ENCODE measurements around the gene CARMIL1.

Gene CARMIL1

DNA sequence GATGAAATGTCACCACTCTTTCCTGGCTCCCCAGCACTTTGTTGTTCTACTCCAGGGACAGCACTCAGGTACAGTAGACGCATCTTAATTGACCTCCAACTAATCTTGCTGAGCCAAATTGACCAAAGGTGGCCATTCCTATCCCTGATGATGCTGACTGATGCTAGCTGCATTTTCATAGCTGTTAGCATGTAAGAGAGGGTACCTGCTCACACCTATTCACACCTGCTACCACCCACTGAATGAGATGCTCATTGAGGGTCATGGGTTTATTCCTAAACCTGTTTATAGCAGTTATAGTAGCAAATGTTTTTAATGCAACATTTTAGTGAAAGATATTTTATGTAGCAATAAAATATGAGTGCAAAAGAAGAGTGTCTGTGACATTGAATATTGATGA lies 145.1 kb downstream of the CARMIL1 start:
- no peak for TF ChIP-seq SNAI2 (CRISPR knock-in tag; IDR thresholded peaks at IDR 0.05)
- no peak for ATAC-seq

DNA sequence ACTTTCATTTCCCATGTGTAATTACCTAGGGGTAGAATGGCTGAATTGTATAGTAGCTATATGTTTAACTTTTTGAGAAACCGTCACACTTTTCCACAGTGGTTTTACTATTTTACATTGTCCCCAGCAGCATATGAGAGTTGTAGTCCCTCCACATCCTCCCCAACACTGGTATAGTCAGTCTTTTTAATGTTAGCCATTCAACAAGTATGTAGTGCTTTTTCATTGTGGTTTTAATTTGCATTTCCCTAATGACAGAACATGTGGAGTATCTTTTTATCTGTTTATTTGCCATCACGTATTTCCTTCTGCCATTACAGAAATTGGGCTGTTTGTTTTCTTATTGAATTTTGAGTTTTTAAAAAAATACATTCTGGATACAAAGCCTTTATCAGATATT lies 148.4 kb downstream of the CARMIL1 start:
- TF ChIP-seq ZFP3 (CRISPR knock-in tag; IDR thresholded peaks at IDR 0.05) (no peak), GLIS3 (CRISPR knock-in tag; IDR thresholded peaks at IDR 0.05) (no peak), ZC3H10 (CRISPR knock-in tag; IDR thresholded peaks at IDR 0.05) (no peak)
- TF ChIP-seq, protein P1, sequence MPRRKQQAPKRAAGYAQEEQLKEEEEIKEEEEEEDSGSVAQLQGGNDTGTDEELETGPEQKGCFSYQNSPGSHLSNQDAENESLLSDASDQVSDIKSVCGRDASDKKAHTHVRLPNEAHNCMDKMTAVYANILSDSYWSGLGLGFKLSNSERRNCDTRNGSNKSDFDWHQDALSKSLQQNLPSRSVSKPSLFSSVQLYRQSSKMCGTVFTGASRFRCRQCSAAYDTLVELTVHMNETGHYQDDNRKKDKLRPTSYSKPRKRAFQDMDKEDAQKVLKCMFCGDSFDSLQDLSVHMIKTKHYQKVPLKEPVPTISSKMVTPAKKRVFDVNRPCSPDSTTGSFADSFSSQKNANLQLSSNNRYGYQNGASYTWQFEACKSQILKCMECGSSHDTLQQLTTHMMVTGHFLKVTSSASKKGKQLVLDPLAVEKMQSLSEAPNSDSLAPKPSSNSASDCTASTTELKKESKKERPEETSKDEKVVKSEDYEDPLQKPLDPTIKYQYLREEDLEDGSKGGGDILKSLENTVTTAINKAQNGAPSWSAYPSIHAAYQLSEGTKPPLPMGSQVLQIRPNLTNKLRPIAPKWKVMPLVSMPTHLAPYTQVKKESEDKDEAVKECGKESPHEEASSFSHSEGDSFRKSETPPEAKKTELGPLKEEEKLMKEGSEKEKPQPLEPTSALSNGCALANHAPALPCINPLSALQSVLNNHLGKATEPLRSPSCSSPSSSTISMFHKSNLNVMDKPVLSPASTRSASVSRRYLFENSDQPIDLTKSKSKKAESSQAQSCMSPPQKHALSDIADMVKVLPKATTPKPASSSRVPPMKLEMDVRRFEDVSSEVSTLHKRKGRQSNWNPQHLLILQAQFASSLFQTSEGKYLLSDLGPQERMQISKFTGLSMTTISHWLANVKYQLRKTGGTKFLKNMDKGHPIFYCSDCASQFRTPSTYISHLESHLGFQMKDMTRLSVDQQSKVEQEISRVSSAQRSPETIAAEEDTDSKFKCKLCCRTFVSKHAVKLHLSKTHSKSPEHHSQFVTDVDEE (CRISPR knock-in tag; IDR thresholded peaks at IDR 0.05), result no peak
- no peak for ATAC-seq

DNA sequence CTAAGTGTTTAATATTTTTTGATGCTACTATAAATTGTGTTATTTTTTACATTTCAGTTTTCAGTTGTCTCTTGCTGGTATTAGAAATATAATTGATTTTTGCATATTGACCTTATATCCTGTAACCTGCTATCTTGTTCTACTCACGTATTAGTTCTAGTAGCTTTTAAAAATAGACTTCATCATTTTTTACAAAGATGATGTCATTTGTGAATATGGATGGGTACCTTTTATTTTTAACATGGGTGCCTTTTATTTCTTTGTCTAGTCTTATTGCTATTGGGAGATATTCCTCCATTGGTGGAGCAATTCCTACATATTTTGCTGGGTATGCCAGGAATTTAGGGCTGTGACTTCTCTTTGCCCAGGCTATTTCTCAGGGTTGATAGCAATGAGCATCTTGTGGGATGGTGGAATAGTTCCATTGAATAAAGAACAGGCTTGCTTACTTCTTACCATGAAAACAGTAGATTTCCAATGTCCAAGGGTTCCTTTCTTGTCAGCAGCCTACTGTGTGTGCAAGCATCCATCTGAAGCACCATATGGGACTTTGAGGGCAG lies 149.7 kb downstream of the CARMIL1 start:
- TF ChIP-seq SNAI2 (CRISPR knock-in tag; IDR thresholded peaks at IDR 0.05) (no peak), ZC3H10 (CRISPR knock-in tag; IDR thresholded peaks at IDR 0.05) (no peak), ESRRG (CRISPR knock-in tag; IDR thresholded peaks at IDR 0.05) (no peak), RARB (CRISPR knock-in tag; IDR thresholded peaks at IDR 0.05) (no peak), PPARA (CRISPR knock-in tag; IDR thresholded peaks at IDR 0.05; ENCODE audit: borderline replicate concordance) (no peak), GLIS3 (CRISPR knock-in tag; IDR thresholded peaks at IDR 0.05) (no peak)
- TF ChIP-seq, protein P2, sequence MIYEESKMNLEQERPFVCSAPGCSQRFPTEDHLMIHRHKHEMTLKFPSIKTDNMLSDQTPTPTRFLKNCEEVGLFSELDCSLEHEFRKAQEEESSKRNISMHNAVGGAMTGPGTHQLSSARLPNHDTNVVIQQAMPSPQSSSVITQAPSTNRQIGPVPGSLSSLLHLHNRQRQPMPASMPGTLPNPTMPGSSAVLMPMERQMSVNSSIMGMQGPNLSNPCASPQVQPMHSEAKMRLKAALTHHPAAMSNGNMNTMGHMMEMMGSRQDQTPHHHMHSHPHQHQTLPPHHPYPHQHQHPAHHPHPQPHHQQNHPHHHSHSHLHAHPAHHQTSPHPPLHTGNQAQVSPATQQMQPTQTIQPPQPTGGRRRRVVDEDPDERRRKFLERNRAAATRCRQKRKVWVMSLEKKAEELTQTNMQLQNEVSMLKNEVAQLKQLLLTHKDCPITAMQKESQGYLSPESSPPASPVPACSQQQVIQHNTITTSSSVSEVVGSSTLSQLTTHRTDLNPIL (CRISPR knock-in tag; IDR thresholded peaks at IDR 0.05; ENCODE audit: low read depth), result no peak
- ATAC-seq, result no peak

DNA sequence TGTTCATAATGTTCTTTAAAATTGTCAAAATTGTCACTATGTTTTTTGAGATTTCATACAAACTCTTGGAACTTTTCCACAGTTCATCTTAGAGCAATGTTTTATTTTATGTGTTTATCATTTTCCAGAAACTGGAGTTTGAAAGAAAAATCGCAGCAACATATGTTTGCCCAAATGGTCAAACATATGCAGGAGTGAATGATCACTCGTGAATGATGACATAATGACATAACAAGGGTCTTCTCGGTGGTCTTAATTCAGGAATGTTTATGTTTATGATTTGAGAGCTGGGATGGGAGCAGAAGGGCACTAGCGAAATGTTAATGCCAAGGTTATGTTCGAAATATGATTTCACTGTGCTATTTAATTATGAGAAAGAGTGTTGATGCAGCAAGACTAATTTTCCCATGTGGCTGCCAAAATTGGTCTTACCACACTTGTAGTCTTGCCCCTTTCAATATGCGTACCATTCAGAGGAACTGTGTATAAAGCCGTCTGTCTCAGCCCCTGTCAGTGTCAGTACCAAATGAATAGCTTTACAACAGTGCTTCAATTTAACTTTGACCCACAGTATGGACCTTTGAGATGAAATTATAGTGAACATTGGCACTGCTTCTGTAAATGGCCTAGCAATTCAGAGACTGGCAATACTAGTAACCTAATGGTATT lies 152.3 kb downstream of the CARMIL1 start:
- no peak for TF ChIP-seq BACH2 (CRISPR knock-in tag; IDR thresholded peaks at IDR 0.05; ENCODE audit: borderline replicate concordance)
- TF ChIP-seq, protein P3, sequence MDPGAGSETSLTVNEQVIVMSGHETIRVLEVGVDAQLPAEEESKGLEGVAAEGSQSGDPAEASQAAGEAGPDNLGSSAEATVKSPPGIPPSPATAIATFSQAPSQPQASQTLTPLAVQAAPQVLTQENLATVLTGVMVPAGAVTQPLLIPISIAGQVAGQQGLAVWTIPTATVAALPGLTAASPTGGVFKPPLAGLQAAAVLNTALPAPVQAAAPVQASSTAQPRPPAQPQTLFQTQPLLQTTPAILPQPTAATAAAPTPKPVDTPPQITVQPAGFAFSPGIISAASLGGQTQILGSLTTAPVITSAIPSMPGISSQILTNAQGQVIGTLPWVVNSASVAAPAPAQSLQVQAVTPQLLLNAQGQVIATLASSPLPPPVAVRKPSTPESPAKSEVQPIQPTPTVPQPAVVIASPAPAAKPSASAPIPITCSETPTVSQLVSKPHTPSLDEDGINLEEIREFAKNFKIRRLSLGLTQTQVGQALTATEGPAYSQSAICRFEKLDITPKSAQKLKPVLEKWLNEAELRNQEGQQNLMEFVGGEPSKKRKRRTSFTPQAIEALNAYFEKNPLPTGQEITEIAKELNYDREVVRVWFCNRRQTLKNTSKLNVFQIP (CRISPR knock-in tag; IDR thresholded peaks at IDR 0.05; ENCODE audit: borderline replicate concordance, low read depth), result no peak
- ATAC-seq, result no peak

DNA sequence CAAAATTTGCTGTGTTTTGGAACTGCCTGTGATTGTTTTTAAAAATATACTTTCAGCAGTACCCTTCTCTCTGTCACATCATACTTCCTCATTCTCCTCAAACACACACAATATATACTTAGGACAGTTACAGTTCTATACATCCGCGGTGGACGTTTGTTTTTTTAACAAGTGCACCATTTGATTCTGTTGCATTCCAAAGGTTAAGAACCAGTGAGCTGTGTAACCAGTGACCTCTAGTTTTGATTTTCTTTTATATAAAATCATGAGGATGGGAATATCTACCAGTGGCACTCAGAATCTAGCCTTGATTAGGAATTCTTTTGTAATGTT lies 152.8 kb downstream of the CARMIL1 start:
- ATAC-seq, result no peak
- TF ChIP-seq ARNTL (CRISPR knock-in tag; IDR thresholded peaks at IDR 0.05; ENCODE audit: borderline replicate concordance, low read depth), result no peak
- TF ChIP-seq, protein P4, sequence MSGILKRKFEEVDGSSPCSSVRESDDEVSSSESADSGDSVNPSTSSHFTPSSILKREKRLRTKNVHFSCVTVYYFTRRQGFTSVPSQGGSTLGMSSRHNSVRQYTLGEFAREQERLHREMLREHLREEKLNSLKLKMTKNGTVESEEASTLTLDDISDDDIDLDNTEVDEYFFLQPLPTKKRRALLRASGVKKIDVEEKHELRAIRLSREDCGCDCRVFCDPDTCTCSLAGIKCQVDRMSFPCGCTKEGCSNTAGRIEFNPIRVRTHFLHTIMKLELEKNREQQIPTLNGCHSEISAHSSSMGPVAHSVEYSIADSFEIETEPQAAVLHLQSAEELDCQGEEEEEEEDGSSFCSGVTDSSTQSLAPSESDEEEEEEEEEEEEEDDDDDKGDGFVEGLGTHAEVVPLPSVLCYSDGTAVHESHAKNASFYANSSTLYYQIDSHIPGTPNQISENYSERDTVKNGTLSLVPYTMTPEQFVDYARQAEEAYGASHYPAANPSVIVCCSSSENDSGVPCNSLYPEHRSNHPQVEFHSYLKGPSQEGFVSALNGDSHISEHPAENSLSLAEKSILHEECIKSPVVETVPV (CRISPR knock-in tag; IDR thresholded peaks at IDR 0.05), result no peak

DNA sequence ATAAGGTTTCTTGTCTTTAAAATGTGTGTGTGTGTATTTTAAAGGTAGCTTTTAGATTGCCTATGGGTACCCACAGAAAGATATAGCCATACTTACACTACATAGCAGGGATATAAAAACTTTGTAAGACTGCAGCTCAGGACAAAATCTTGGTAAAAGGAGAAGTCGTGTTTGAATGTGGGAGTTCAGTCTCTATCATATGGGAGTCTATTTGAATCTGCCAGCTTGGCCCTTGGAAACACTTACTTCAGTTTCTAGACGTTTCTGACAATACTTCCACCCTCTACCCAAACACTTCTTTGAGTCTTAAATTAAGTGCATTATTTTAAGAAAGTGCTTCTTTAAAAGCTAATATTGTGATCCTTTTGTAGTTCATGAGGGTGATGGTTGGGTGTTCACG lies 155.7 kb downstream of the CARMIL1 start:
- ATAC-seq, result no peak
- TF ChIP-seq TCF4 (CRISPR knock-in tag; IDR thresholded peaks at IDR 0.05; ENCODE audit: borderline replicate concordance) (no peak), ZNF565 (CRISPR knock-in tag; conservative IDR thresholded peaks at IDR 0.05; ENCODE audit: low read depth) (no peak), ZNF8 (CRISPR knock-in tag; IDR thresholded peaks at IDR 0.05) (no peak), OSR1 (CRISPR knock-in tag; IDR thresholded peaks at IDR 0.05) (no peak)
- TF ChIP-seq, protein P3 (CRISPR knock-in tag; IDR thresholded peaks at IDR 0.05; ENCODE audit: borderline replicate concordance, low read depth), result no peak
